RWPE1 (cell line): ENCODE results near the gene TTC34.
A peak's percentile ranks its signal among the peaks of the same experiment; 100 is the strongest.

Experiments
- CTCF ChIA-PET: fragments of 350-600 bp; sonication (Branson Sonifier 250); formaldehyde crosslinking; extraction: SDS; loops from one replicate; lab custom pipeline; 2021; lab: Yijun Ruan, JAX
- POLR2A ChIA-PET: fragments of 400-600 bp; formaldehyde crosslinking; extraction: SDS; loops from one replicate; lab custom pipeline; 2020; ENCODE audit warnings: antibody characterized with exemption; ENCODE audit not compliant: low non-redundant PET; lab: Yijun Ruan, JAX
- DNase-seq: peaks from one replicate; pipeline ENCODE4 v3.0.0; 2012; ENCODE audit warnings: low spot score
- H3K27ac ChIP-seq: fragments of 450-650 bp; 2 replicates; pipeline ENCODE4 v1.5.1; 2017
- CTCF ChIP-seq: fragments of 450-650 bp; conservative IDR thresholded peaks from 2 replicates; pipeline ENCODE4 v1.5.1; 2017; ENCODE audit warnings: low read depth, mild to moderate bottlenecking

TTC34 gene

GRCh38 chr1:2589431-2590232 is 211.9 kb downstream of the TTC34 start:
- no peak for DNase-seq
- no peak overlapping the region for H3K27ac ChIP-seq
- CTCF ChIA-PET = no interaction called here
- TF ChIP-seq CTCF = no peak
- POLR2A ChIA-PET = no interaction called here

GRCh38 chr1:2588661-2589430 is 212.6 kb downstream of the TTC34 start:
- ChIA-PET POLR2A (no interaction called here), CTCF (interaction anchor here (1.1 kb wide), 1 partner anchor 27 kb away, joined by 3 read pairs; no protein-coding TSS in a partner anchor)
- no peak for TF ChIP-seq CTCF
- no peak for DNase-seq
- H3K27ac ChIP-seq = no peak overlapping the region; the same call in 1 of the 2 replicates

- POLR2A ChIA-PET = no interaction called here
- TF ChIP-seq CTCF = no peak
- H3K27ac ChIP-seq = peak overlapping the region; percentile 87; the same call in 1 of the 2 replicates
- no peak for DNase-seq
- CTCF ChIA-PET = interaction anchor here (0.8 to 1.1 kb wide), 2 partner anchors 26 to 32 kb away, joined by 3 read pairs; partner anchors contain the start of gene TNFRSF14
These were observed 213.5 kb downstream of the TTC34 start for GRCh38 chr1:2587860-2588571.

- H3K27ac ChIP-seq = peak overlapping the region; percentile 87
- POLR2A ChIA-PET = no interaction called here
- CTCF ChIA-PET = interaction anchor here (0.6 to 0.8 kb wide), 4 partner anchors 31 to 1188 kb away, joined by 3 read pairs; partner anchors contain the start of gene TNFRSF14
- DNase-seq = peak; percentile 23
- TF ChIP-seq CTCF = no peak
These were observed 214.2 kb downstream of the TTC34 start for GRCh38 chr1:2587071-2587859.

GRCh38 chr1:2586154-2587070 is 215.1 kb downstream of the TTC34 start, which contains the start of gene PRXL2B:
Gene PRXL2B (plus strand): TSS chr1:2586777. CDS start chr1:2586886, 109 bp downstream.
- ChIA-PET POLR2A (interaction anchor here (0.9 to 1.5 kb wide), 3 partner anchors 21 to 30 kb away, joined by 3 to 4 read pairs (median 4); partner anchors contain the start of gene TNFRSF14), CTCF (interaction anchor here (0.6 to 0.9 kb wide), 3 partner anchors 31 to 1138 kb away, joined by 3 to 5 read pairs (median 3); partner anchors contain the start of gene TNFRSF14)
- TF ChIP-seq CTCF = no peak
- peak within 1 kb of the TSS; percentile 87 for H3K27ac ChIP-seq
- peak; percentile 99 for DNase-seq
